Measurements from ENCODE around the gene LZTS3. TPM values are rescaled to one million over a fixed set of nuclear protein-coding genes. Genes with fewer than 3 reads are reported as not detected.

The LZTS3 gene
- total and polyA plus RNA-seq, 2 of the 13 experiments (the other 11 are each of a cell fraction or from before 2014, with no cell fraction given), result 10.1 to 31.3 TPM

DNA sequence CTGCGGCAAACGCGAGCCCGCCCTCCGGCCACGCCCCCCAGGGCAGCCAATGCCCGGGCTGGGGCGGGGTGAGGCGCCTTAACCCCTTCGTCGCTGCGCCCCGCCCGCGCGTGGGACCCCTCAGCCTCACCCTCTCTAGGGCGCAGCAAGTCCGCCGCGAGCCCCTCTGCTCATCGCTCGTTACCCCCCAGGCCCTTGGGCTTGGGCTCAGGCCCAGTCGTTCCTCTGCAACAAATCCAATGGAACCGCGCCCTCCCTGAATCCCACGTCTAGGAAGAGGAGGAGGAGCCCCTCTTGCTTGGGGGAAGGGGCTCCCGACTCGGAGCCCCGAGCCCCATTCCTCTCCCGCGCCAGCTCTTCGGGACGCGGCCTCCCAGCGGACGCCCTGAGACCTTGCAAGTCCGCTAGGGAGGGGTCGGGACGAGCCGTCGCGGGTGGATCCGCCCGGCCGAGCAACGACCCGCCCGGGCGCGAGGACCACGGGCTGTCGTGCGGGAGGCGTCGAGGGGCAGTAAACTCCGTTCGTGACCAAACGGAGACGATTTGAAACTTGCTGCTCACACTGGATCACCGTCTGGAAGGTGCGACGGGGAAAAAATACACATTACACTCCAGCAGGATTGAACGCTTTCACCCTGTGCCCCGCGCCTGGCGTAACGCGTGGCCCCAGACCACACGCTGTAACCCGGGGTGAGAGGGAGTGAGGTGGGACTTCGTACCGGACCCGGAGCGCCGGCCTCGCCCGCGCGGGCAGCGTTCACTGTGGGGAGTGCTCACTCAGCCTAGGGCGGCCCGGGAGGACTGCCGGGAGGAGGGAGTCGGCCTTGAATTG, 477 bp upstream of the LZTS3 start (continued):
- TF ChIP-seq ZNF281 (CRISPR knock-in tag; IDR thresholded peaks at IDR 0.05; ENCODE audit: borderline replicate concordance) (peak; percentile 65; the same call in 1 of the 2 replicates), ZNF768 (CRISPR knock-in tag; IDR thresholded peaks at IDR 0.05) (peak; percentile 85), ZNF564 (CRISPR knock-in tag; IDR thresholded peaks at IDR 0.05) (peak; percentile 93; the same call in 1 of the 2 replicates), CENPT (CRISPR knock-in tag; IDR thresholded peaks at IDR 0.05; ENCODE audit: low read depth) (peak; percentile 61; the same call in 1 of the 2 replicates), MIER3 (CRISPR knock-in tag; IDR thresholded peaks at IDR 0.05; ENCODE audit: borderline replicate concordance) (peak; percentile 42), ZNF543 (CRISPR knock-in tag; IDR thresholded peaks at IDR 0.05) (peak; percentile 90), RARG (CRISPR knock-in tag; IDR thresholded peaks at IDR 0.05; ENCODE audit: low read depth) (no peak; the same call in 1 of the 2 replicates), ESRRA (CRISPR knock-in tag; IDR thresholded peaks at IDR 0.05; ENCODE audit: low read depth) (peak; percentile 13), IKZF5 (CRISPR knock-in tag; IDR thresholded peaks at IDR 0.05) (peak; percentile 84), THYN1 (CRISPR knock-in tag; IDR thresholded peaks at IDR 0.05; ENCODE audit: borderline replicate concordance, low read depth) (no peak), EP300 (IDR thresholded peaks at IDR 0.05; ENCODE audit: low read depth in 2 of 2, low read length in 2 of 2) (peak in 1 of 2 experiments; percentile 42; a peak in 3 of 4 replicates), EP300 (CRISPR knock-in tag; IDR thresholded peaks at IDR 0.05; ENCODE audit: borderline replicate concordance) (peak; percentile 51; the same call in 1 of the 2 replicates), ATM (IDR thresholded peaks at IDR 0.05; ENCODE audit: borderline replicate concordance) (no peak), CCAR2 (optimal IDR thresholded peaks at IDR 0.05; ENCODE audit: low read depth, low read length) (peak; percentile 69), AGO1 (IDR thresholded peaks at IDR 0.05; ENCODE audit: low read depth, low read length, poor library complexity, severe bottlenecking) (peak; percentile 94), ZNF207 (IDR thresholded peaks at IDR 0.05; ENCODE audit: borderline replicate concordance) (no peak), KLF13 (CRISPR knock-in tag; IDR thresholded peaks at IDR 0.05) (peak; percentile 77; the same call in 1 of the 2 replicates), ZNF788 (CRISPR knock-in tag; IDR thresholded peaks at IDR 0.05; ENCODE audit: borderline replicate concordance) (peak; percentile 97), ZSCAN30 (CRISPR knock-in tag; IDR thresholded peaks at IDR 0.05) (0 out of 2 replicates have a peak, but pooled peaks have one; percentile 72), JDP2 (CRISPR knock-in tag; IDR thresholded peaks at IDR 0.05; ENCODE audit: borderline replicate concordance) (peak; percentile 23; the same call in 1 of the 2 replicates), MTA1 (CRISPR knock-in tag; IDR thresholded peaks at IDR 0.05; ENCODE audit: borderline replicate concordance) (peak; percentile 99), ZNF672 (CRISPR knock-in tag; IDR thresholded peaks at IDR 0.05) (no peak), SP2 (CRISPR knock-in tag; IDR thresholded peaks at IDR 0.05) (0 out of 2 replicates have a peak, but pooled peaks have one; percentile 39), ZNF781 (CRISPR knock-in tag; IDR thresholded peaks at IDR 0.05; ENCODE audit: borderline replicate concordance, not compliant biosample characterization) (peak; percentile 97), PAX8 (CRISPR knock-in tag; IDR thresholded peaks at IDR 0.05; ENCODE audit: borderline replicate concordance) (peak; percentile 76; the same call in 1 of the 2 replicates), NPAS2 (CRISPR knock-in tag; IDR thresholded peaks at IDR 0.05; ENCODE audit: borderline replicate concordance) (no peak)
